GM10266 (cell line): ENCODE measurements around the gene TRAF1.

ENCODE experiments used
- DNase-seq: peaks from one replicate; pipeline ENCODE4 v3.0.0; 2012; ENCODE audit errors: extremely low spot score
- CTCF ChIP-seq: IDR thresholded peaks from 2 replicates; pipeline ENCODE4 v1.5.1; 2012; ENCODE audit warnings: mild to moderate bottlenecking, low read depth; ENCODE audit not compliant: control insufficient read depth, insufficient read depth; ENCODE audit errors: missing control alignments

TRAF1 gene

GRCh38 chr9:120909904-120910303, 16.7 kb downstream of the TRAF1 start:
- no peak for TF ChIP-seq CTCF
- no peak for DNase-seq

- no peak for DNase-seq
- TF ChIP-seq CTCF: no peak
Measured at GRCh38 chr9:120905315-120906164, 21.1 kb downstream of the TRAF1 start.

GRCh38 chr9:120904978-120905301, 21.7 kb downstream of the TRAF1 start:
- DNase-seq: no peak
- no peak for TF ChIP-seq CTCF

- TF ChIP-seq CTCF: no peak
- DNase-seq: no peak
Measured at GRCh38 chr9:120904061-120904977, 22.3 kb downstream of the TRAF1 start.

GRCh38 chr9:120902569-120903535, 23.7 kb downstream of the TRAF1 start:
- DNase-seq: no peak
- no peak for TF ChIP-seq CTCF

GRCh38 chr9:120901755-120902568, 24.6 kb downstream of the TRAF1 start:
- TF ChIP-seq CTCF: no peak
- DNase-seq: no peak
